ENCODE results near the gene LYZ.

Gene LYZ

GRCh38 chr12:69392179-69392928 is 44.2 kb downstream of the LYZ start:
- Mint-ChIP-seq H3K4me3 (no peak overlapping the region), H3K9me3 (peaks cover 12% of the 10 kb centered on the region), H3K36me3 (ENCODE audit: low read depth) (peaks cover 58% of the 10 kb centered on the region), H3K27me3 (ENCODE audit: low read depth, poor library complexity) (no peaks in the 10 kb centered on the region), H3K27ac (no peak overlapping the region), H3K4me1 (no peaks in the 10 kb centered on the region)
- TF ChIP-seq CTCF (IDR thresholded peaks at IDR 0.05): no peak
- DNase-seq: no peak

GRCh38 chr12:69396041-69396440 is 47.9 kb downstream of the LYZ start:
- peaks cover 58% of the 10 kb centered on the region for H3K36me3 Mint-ChIP-seq (ENCODE audit: low read depth)
- no peaks in the 10 kb centered on the region for H3K4me1 Mint-ChIP-seq
- H3K4me3 Mint-ChIP-seq: no peak overlapping the region
- DNase-seq: no peak
- H3K27me3 Mint-ChIP-seq (ENCODE audit: low read depth, poor library complexity): no peaks in the 10 kb centered on the region
- H3K9me3 Mint-ChIP-seq: peaks cover 22% of the 10 kb centered on the region
- H3K27ac Mint-ChIP-seq: no peak overlapping the region
- TF ChIP-seq CTCF (IDR thresholded peaks at IDR 0.05): no peak

GRCh38 chr12:69396963-69397362 is 48.8 kb downstream of the LYZ start:
- H3K4me1 Mint-ChIP-seq: no peaks in the 10 kb centered on the region
- TF ChIP-seq CTCF (IDR thresholded peaks at IDR 0.05): no peak
- peaks cover 22% of the 10 kb centered on the region for H3K9me3 Mint-ChIP-seq
- no peak overlapping the region for H3K27ac Mint-ChIP-seq
- no peaks in the 10 kb centered on the region for H3K27me3 Mint-ChIP-seq (ENCODE audit: low read depth, poor library complexity)
- peaks cover 52% of the 10 kb centered on the region for H3K36me3 Mint-ChIP-seq (ENCODE audit: low read depth)
- no peak for DNase-seq
- no peak overlapping the region for H3K4me3 Mint-ChIP-seq

- DNase-seq: no peak
- H3K4me1 Mint-ChIP-seq: no peaks in the 10 kb centered on the region
- H3K9me3 Mint-ChIP-seq: peaks cover 22% of the 10 kb centered on the region
- H3K27me3 Mint-ChIP-seq (ENCODE audit: low read depth, poor library complexity): no peaks in the 10 kb centered on the region
- H3K36me3 Mint-ChIP-seq (ENCODE audit: low read depth): peaks cover 51% of the 10 kb centered on the region
- no peak overlapping the region for H3K27ac Mint-ChIP-seq
- no peak for TF ChIP-seq CTCF (IDR thresholded peaks at IDR 0.05)
- H3K4me3 Mint-ChIP-seq: no peak overlapping the region
Measured at GRCh38 chr12:69397978-69398377, 49.8 kb downstream of the LYZ start.

GRCh38 chr12:69401940-69402339 is 53.8 kb downstream of the LYZ start:
- TF ChIP-seq CTCF (IDR thresholded peaks at IDR 0.05): no peak
- no peaks in the 10 kb centered on the region for H3K4me1 Mint-ChIP-seq
- peaks cover 21% of the 10 kb centered on the region for H3K36me3 Mint-ChIP-seq (ENCODE audit: low read depth)
- DNase-seq: no peak
- H3K9me3 Mint-ChIP-seq: peaks cover 12% of the 10 kb centered on the region
- no peak overlapping the region for H3K27ac Mint-ChIP-seq
- no peaks in the 10 kb centered on the region for H3K27me3 Mint-ChIP-seq (ENCODE audit: low read depth, poor library complexity)
- H3K4me3 Mint-ChIP-seq: no peak overlapping the region
